ENCODE results near the gene MICALL2.
"Not testable (repeated sequence)": the region's sequence is repeated elsewhere in the genome, so short reads cannot be mapped to it uniquely, and the experiment has no call there.

Gene MICALL2

DNA sequence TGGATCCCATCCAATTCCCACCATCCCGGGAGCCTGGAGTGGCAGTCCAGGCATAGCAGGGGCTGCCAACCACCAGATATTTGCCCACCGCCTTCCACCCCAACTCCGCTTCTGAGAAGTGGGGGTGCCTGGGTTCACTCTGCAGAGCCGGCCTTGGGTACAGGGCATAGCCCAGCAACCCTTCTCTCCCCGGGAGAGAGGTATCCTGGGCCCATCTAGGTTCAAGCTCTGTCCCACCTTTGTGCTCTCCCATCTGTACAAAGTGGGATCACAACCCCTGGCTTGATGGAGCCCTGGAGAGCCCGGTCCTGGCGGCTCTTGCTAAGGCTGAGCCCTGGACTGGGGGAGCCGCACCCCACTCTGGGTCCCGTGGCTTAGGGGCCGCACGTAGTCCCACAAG lies 12.2 kb downstream of the MICALL2 start:
- DNase-seq, result no peak

DNA sequence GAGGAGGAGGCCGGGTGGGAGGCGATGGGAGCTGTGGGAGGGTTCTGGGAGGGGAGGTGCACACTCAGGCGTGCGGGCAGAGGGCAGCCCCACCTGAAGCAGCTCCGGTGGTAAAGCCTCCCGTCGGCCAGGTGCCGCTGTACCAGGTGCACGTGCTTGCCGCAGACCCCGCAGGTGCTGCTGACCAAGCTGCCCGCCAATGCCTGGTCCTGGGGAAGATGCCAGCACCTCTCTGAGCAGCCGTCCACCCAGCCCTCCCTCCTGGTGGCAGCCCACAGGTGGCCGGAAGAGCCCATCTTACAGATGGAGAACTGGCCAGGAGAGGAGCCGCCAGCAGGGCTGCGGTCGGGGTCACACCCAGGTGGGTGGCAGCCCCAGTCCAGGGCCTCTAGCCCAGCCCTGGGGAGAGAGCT lies 12.6 kb downstream of the MICALL2 start:
- no peak for DNase-seq

DNA sequence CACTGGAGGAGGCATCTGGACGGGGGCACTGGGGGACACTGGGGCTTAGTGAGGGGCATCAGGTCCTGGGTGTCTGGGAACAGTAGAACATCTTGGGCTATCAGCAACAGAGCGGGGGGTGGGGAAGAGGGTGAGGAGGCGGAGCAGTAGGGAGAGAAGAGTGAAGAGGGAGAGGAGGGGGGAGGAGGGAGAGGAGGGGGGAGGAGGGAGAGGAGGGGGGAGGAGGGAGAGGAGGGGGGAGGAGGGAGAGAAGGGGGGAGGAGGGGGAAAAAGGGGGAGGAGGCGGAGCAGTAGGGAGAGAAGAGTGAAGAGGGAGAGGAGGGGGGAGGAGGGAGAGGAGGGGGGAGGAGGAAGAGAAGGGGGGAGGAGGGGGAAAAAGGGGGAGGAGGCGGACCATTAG lies 13.2 kb downstream of the MICALL2 start:
- not testable (repeated sequence) for DNase-seq

DNA sequence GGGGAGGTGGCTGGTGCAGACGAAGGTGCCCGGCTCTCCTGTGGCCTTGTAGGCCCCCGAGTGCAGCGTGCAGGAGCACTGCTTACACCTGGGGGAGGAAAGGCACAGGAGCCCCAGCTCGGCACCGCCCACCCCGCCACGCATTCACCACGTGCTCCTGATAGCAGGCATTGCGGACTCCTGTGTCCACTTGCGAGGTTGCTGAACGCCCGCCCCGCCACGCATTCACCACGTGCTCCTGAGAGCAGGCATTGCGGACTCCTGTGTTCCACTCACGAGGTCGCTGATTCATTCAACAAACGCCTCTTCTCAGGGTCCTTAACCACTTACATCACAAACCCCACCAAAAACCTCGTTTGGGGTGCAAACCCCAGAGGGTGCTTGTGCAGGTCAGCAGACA lies 13.9 kb downstream of the MICALL2 start:
- DNase-seq, result no peak

DNA sequence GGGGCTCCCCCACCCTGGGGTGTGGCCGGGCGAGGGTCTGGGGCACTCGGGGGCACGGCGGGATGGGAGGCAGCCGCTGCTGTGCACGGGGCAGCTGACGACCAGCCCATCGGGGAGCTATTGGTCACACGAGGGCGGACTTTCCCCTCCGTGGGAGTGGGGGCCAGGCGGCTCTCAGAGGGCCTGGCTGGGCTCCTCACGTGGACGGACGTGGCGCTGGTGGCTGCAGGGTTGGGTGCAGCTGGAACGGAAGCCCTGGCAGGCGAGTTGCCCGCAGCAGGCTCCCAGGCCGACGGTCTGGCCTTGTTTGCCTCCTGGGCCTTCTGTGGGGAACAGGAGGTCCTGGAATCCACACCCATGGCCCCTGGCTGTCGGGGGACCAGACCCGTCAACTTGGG lies 14.3 kb downstream of the MICALL2 start:
- no peak for DNase-seq

DNA sequence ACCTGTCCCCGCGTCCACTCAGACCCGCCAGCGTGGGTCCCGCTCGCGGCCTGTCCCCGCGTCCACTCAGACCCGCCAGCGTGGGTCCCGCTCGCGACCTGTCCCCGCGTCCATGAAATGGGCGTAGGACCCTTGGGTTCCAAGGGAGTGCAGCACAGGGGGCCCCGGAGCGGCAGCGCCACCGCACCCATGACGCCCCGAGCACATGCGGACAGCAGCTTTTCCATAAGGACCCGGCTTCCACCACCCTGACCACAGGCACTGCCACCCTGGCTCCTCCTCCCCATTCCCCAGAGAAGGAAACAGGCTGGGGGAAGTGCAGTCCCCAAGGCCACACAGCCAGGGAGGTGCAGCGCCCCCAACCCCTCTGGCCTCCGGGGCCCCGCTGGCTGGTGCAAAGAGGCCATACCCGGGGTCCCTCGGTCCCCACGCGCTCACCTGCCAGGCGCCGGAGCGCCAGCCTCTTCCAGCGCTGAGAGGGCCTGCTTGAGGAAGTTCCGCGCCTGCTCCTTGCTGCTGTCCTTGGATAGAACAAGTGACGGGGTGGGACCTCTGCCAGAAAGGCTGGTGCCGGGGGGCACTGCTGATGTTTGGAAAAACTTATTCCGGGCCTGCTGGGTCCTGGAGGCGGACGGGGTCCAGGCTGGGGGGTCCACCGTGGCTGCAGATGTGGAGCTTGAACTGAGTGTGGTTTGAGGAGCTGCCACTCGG lies 14.9 kb downstream of the MICALL2 start:
- no peak for DNase-seq

DNA sequence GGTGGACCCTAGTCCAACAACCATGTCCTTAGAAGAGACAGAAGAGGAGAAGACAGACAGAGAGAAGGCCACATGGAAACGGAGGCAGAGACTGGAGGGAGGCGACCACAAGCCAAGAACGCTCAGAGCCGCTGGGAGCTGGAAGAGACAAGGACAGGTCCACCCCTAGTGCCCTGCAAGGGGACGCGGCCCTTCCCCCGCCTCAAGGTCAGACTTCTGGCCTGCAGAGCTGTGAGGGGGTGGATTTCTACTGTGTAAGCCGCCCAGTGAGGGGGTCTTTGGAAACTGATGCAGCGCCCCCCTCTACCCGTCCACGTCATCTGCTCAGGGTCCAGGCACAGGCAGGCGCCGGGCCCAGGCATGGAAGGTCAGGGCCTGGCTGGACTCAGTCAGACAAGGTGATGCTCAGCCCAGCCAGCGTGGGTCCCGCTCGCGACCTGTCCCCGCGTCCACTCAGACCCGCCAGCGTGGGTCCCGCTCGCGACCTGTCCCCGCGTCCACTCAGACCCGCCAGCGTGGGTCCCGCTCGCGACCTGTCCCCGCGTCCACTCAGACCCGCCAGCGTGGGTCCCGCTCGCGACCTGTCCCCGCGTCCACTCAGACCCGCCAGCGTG lies 15.6 kb downstream of the MICALL2 start:
- not testable (repeated sequence) for DNase-seq

DNA sequence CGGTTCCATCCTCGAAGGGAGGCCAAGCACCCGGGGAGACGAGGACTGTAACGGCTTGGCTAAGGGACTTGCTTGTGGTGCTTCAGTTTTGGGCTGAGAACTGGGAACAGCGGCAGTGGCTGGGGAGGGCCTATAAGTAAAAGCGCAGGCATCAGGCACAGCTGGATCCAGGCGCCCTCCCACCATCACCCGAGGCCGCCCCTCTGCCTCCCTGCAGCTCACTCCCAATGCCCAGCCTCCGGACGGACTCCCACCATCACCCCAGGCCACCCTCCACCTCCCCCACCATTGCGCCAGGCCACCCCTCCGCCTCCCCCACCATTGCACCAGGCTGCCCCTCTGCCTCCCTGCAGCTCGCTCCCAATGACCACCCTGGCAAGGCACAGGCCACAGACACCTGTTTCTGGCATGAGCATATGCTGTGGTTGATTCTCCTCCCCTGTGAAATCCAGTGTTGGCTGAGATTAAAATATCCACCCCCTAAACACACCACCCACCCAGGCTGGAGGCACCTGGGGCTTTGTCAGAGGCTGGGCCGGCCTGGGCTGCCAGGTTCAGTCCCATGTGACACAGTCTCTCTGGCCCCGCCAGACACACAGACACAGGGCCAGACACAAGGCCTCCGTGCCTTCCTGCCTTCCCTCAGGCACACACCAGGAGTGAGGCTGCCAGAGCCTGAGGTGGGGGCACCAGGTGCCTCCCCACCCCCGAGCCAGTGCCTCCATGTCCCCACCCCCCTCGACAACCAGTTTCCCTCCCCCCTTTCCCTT lies 16.7 kb downstream of the MICALL2 start:
- DNase-seq, result no peak

DNA sequence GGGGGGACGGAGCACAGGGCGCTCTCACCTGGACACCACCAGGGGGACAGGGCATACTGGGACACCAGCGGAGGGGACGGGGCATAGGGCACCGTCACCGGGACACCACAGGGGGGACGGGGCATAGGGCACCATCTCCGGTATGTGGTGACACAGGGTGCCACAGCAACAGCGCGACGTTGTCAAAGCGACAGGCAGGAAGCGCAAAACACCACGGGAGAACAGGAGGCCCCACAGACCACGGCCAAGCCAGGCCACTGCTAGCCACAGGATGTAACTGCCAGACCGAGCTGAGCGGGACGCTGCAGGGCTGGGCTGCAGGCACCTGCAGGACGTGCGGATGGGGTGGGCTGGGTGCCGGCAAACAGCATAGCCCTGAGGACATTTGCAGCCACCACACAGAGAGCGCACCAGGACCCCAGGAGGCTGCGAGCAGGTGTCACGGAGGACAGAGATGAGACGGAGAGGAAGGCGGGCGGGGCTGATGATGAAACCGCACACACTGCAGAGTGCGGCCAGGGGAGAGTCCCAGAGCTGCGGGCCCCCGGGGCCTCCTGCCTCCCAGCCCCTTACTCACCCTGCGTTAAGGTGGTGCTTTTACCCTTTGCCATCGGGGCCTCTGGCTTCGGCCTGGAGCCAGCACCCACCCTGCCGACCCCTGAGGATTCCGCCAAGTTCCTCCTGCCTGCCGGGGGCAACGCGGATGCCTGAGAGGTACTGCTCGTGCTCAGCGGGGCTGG lies 17.5 kb downstream of the MICALL2 start:
- no peak for DNase-seq

DNA sequence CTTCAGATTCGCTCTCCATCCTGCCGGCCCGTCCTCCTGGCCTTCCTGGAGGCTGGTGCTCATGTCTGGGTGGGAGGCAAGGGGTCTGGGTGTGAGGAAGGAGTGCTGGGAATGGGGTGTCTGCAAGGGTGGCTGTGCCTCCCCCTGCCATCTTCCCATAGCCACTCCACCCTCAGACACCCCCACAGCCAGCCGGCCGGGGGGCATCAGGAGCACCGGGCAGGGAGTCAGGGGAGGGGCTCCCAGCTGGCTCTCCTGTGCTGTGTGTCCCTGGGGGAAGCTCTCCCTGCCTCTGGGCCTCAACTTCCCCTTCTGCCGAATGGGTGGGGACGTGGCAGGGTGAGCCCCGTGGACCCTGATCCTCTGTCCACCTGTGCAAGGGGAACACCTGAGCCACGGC lies 18.6 kb downstream of the MICALL2 start:
- DNase-seq, result no peak

DNA sequence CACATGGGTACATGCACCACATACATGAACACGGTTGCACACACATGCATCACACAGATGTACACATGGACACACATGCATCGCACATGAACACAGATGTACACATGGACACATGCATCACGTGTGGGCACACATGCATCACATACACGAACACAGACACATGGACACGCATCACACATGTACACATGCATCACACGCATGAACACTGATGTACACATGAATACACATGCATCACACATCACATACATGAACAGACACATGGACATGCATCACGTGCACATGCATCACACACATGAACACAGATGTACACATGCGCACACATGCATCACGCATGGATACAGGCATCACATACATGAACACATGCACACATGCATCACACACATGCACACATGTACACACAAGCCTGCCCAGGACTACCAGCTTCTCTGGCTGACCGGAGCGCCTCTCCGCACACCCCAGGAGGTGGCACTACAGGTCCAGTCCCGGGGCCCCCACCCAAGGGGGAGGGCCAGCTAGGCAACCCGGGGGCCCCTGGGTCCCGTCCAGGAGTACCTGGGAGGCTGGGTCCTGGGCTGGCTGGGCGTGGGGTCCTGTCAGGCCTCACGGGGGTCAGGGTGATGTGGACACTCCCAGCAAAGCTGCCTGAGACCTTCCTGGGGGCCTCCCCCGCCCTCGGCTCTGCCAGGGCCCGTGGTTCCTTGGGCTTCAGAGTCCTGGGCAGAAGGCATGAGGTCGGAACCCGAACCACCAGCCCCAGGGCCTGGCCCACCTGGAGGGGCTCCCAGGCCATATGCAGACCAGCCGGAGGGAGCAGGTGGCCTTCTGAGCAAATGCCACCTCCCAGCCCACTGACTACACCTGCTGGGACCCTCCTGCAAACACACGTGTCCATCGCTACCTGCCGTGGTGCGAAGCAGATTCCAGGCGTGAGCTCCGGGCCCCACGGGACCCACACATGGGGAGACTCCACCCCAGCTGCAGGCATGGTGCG lies 19.6 kb downstream of the MICALL2 start:
- DNase-seq, result no peak

DNA sequence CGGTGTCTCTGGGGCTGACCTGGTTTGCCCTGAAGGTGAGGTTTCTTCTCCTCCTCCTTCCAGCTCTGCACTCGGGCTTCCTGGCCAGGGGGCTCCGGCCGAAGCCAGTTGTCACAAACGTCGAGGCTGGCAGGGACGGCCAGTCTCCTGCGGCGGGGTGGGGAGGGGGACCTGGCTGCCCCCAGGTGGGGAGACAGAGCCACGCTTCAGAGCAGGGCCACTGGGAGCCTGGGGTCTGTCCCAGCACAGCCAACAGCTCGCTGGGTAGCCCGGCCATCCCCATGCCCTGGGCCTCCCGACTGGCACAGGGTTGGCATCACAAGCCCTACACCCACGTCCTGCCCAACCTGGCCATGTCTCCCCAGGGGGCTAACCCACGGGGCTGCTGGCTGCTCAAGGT lies 20.4 kb downstream of the MICALL2 start:
- no peak for DNase-seq

DNA sequence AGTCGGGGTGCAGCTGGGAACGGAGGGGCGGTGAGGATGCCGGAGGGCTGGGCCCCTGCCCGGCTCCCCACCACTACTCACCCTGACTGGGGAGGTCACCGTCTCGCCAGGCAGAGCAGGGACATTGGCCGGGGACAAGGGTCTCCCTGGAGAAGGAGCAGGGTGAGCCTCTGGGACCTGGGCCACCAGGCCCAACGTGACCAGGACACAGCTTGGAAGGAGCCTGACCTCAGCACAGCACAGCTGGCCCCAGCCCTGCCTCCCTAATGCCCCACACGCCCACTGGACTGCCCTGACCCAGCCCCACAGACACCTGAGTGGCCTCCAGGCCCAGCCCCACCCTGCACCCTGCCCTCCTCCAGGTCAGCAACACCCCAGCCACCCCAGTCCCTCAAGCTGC lies 21.1 kb downstream of the MICALL2 start:
- DNase-seq, result no peak

DNA sequence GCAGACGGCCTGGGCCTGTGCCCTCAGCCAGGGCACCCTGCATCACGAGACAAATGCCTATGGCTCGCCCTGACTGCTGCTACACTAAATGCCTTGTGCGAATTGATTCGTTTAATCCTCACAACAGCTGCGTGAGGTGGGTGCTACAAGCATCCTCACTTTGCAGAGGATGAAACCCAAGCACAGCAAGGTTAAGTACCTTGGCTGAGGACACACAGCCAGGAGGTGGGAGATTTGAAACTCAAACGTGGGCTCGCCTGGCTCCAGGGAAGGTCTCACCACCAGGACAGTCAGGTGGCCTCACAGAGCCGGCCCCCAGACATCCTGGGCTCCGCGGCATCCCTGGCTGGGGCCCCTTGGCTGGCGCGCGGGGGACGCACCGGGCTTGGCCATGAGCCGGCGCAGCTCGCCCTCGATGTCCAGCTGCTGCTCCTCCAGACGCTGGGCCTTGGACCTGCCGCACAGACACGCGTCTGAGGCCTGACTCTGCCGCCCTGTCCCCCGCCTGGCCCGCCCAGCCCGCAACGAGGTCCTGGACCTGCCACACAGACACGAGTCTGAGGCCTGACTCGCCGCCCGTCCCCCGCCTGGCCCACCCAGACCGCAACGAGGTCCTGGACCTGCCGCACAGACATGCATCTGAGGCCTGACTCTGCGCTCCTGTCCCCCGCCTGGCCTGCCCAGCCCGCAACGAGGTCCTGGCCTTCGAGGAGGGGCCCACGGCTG lies 22.0 kb downstream of the MICALL2 start:
- no peak for DNase-seq

DNA sequence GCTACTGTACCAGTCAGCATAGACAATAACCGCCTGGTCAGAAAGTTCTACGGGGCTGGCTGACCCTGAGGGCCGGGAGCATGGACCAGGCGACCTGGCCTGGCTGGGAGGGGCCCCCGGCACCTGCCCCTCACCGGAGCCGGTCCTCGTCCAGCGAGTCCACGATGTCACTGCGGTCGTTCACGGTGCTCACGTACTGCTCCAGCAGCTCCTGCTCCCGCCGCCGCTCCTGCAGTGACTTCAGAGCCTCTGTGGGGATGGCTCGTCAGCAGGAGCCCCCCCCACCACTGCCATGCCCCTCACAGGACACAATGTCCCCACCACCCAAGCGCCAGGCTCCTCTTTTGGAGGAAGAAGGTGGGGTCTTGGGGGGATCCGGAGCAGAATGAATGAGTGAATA lies 22.7 kb downstream of the MICALL2 start:
- DNase-seq, result no peak

DNA sequence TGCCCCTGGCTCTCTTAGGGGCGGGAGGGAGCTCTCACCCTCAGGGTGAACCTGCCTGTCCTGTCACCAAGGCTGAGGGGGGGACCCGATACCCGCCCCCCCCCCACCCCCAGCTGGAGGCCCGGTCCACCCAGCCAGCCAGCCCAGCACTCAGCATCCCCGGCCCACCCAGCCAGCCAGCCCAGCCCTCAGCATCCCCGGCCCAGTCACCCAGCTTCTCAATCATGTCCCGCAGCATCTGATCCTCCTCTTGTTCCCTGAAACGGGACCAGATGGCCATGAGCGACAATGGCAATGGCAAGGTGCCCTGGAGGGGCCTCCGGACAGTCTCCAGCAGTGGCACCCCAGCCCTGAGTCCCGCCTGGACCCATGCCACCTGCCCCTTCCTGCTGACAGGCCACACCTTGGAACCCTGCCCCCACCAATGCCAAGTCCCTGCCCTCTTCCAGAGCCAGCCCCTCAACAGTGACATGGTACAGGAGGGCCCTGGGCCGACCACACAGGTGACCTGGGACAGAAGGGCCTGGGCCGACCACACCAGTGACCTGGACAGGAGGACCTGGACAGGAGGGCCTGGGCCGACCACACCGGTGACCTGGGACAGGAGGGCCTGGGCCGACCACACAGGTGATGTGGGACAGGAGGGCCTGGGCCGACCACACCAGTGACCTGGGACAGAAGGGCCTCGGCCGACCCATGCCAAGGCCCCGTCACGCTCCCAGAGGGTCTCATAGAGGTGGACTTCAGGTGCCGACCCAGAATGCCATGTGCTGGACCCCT lies 24.2 kb downstream of the MICALL2 start:
- DNase-seq, result no peak

DNA sequence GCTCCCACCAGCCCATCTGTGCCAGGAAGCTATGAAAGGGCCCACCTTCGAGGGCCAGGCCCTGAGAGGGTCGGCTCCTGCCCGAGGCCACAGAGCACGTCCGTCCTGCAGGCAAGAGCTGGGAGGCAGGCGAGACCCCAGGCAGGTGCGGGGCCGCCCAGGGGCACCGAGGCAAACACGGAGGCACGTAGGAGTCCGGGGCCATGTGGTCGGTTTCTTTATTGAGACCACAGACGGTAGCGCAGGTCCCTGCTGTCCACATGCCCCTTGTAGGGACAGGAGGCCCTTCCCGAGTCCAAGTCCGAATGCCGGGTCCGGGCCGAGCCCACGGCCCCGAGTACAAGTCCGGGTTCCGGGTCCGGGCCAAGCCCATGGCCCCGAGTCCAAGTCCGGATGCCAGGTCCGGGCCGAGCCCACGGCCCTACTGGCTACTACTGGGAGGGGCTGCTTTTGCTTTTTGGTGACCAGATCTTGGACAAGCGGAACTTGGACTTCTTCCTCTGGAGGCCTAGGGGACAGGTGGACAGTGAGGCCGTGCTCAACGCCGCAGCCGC lies 25.0 kb downstream of the MICALL2 start:
- no peak for DNase-seq

DNA sequence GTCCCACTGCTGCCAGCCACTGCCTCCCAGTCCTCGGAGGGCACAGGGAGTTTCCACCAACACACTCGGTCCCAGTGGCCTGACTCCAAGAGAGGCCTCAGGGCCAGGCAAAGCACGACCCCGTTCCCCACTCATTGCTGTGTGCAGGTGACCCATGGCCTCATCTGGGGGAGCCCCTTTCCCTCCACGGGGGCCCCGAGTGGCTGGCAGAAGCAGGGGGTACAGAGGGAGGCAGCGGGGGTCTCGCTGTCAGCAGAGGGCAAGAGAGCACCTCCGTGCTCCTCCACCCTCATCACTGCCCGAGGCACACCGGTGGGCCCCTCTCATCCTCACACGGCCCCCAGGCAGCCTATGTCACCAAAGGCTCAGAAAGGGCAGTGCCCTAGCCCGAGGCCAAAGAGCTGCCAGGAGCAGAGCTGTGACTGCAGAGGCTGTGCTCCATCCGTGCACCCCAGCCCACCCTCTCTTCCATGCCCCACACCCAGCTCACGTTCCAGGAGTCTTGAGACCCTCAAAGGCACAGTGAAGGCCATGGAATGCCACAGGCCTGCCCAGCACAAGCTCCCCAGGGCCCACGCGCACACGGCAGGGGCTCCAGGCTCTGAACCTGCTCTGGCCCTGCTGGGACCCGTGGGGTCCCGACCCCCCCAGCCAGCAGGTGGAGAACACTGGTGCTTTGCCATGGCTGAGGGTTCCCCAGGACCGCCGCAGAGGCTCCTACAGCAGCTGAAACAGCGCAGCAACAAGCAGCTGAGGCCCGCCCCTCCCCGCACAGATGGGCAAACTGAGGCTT lies 25.9 kb downstream of the MICALL2 start:
- DNase-seq, result no peak

DNA sequence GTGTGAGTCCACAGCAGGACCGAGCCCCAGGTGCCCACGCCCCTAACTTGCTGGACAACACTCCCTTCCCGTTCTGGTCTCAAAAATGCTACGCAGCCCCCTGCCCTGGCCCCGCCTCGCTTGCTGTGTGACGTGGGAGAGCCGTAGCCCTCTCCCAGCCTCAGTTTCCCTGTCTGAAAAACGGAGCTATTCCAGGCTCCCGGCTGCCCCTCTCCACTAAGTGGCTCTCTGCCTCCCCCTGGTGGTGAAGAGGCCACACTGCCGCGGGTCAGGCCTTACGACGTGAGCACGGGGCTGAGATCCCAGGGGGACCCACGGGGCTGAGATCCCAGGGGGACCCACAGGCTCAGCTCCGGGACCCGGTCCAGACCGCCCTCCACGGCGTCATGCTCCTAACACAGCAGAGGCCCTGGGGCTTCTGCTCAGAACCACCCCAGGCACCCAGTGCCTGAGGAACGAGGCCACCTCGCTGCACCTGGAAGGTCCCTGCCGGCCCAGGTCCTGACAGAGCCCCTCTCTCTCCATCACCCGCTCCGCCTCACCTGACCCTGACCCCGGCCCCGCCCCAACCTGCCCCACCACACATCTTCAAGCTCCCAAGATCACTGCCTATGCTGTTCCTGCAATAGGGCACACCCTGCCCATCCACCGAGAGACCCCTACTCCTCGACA lies 26.7 kb downstream of the MICALL2 start:
- no peak for DNase-seq

Measured in NCI-H524 treated with DMSO at 0.1 percent for 48 hours (cell line).